K562 (cell line): ENCODE results near the gene GPM6B.

ENCODE experiments used
- E4F1 ChIP-seq: fragments of 250-450 bp; sonication (Bioruptor Pico); IDR thresholded peaks from 2 replicates; pipeline ENCODE4 v1.5.0; 2021; ENCODE audit warnings: mild to moderate bottlenecking, borderline replicate concordance
- POLR2A ChIP-seq: fragments of 450-650 bp; conservative IDR thresholded peaks from 2 replicates; pipeline ENCODE4 v1.6.1; 2016
- ZBTB7A ChIP-seq: IDR thresholded peaks from 2 replicates; pipeline ENCODE4 v1.6.1; 2011; ENCODE audit warnings: low read depth, mild to moderate bottlenecking, low read length, moderate library complexity, borderline replicate concordance; ENCODE audit not compliant: control insufficient read depth

- TF ChIP-seq ZBTB7A (no peak), E4F1 (CRISPR knock-in tag) (no peak), POLR2A (no peak)
Measured at GRCh38 chrX:13798184-13798583, 18.7 kb downstream of the GPM6B start.
